GM19455 (cell line): Measurements from ENCODE around the gene DENND6A.
"Not testable (repeated sequence)": the region's sequence is repeated elsewhere in the genome, so short reads cannot be mapped to it uniquely, and the experiment has no call there.

Source experiments
- ATAC-seq: cut with Tn5 transposase; IDR thresholded peaks from one replicate; pipeline ENCODE4 v1.9.1; 2021; ENCODE audit not compliant: unreplicated experiment

DENND6A gene

DNA sequence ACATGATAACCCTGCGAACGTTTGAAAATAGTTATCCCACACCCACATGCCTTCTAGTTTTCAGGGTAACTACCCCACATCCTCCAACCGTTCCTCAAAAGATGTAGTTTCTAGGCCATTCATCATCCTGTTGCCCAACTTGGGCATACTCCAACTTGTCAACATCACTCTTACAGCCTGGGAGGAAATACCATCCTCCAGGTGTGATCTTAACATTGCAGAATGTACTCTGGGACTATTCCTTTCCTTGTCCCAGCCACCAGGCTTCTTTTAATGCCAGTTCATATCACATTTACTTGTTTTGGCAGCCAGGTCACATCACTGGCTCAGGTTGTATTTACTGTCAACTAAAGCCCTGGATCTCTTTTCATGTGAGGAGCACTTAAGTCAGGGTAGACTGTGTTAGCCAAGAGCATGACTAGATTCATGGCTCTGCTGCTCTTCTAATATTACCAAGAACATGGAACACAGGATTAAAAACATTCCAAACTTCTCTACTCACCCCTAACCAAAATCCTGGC, 4.0 kb upstream of the DENND6A start:
- no peak for ATAC-seq

DNA sequence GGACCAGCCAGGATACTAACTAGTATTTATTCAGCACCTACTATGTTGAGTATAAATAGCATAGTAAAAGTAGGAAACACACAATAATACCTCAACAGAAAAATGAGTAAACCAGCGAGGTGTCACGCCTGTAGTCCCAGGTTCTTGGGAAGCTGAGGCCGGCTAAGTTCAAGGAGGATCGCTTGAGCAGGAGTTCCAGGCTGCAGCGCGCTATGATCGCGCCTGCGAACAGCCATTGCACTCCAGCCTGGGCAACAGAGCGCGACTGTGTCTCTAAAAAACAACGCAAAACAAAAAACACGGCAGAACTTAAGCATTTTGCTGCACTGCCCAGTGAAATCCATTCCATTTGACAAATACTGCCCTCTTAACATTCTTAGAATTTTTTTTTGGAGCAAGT, 1.3 kb upstream of the DENND6A start:
- no peak for ATAC-seq

DNA sequence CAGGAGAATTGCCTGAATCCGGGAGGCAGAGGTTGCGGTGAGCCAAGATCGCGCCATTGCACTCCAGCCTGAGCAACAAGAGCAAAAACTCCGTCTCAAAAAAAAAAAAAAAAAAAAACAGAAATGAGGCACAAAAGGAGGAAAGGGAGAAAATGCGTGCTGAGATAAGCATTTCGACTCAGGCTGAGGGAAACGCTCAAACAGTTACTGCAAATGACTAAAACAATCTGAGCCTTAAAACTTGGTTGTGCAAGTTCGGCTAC, 813 bp downstream of the DENND6A start:
- ATAC-seq: not testable (repeated sequence)

DNA sequence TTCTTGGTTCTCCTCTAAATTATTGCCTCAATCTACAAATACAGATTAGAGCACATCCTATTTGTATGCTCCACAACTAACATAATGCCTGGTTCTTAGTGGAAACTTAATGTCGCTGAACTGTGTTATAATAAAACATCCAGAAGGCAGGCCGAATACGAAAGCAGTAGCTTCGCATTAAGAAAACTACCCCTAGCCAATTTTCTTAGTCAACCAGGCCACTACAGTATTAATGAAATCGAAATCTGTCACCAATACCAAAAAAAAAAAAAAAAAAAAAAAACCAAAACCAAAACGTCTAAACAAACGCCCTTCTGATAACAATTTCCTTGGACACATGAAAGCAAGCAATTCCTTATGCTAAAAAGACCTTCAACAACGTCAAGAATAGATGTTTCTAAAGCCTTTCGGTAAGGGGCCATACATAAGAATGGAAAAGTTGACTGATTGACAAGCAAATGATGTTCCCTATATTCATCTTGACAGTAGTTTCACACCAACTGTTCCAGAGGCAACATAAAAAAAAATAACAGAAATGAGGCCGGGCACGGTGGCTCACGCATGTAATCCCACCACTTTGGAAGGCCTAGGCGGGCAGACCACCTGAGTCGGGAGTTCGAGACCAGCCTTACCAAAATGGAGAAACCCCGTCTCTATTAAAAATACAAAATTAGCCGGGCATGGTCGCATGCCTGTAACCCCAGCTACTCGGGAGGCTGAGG, 1.3 kb downstream of the DENND6A start:
- no peak for ATAC-seq

DNA sequence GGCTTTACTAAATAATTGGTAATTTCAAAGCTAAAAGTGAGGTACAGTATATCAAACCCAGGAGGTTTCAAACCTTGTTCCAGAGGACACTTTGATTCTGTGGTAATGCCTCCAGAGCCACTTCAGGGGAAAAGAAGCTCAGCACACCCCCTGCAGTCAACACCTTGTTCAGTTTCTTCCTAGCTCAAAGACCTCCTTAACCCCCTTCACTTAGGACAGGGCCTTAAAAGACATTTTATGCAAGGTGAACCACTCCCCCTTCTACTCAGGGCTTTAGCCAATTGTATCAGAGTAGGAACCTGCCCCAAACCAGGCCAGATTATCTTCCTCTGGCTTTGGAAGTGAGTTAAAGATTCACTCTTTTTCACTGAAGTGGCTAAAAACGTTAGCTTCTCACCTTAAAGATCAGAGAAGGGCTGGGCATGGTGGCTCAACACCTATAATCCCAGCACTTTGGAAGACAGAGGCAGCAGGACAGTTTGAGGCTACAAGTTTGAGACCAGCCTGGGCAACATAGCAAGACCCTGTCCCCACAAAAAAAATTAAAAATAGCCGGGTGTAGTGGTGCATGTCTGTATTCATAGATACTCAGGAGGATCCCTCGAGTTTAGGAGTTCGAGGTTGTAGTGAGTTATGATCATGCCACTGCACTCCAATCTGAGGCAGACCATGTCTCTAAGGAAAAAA, 3.4 kb downstream of the DENND6A start:
- ATAC-seq: no peak

DNA sequence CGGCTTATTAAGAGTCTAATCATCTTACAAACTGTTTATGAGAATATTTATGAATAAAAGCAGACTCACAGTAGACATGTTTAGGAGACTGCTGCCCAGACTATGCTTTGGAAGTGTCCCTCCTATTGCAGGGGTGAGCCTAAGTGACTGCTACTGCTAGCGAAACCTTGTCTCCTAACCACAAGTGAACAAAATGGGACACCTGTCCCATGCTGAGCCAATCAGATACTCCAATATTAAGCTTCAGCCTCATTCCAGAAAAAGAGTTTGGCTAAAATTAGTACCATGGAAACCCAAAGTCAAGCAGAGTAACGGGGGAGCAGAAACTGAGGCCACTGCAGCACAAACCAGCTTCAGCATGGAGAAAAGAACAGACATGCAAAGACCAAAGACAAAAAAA, 4.6 kb downstream of the DENND6A start:
- ATAC-seq: no peak

DNA sequence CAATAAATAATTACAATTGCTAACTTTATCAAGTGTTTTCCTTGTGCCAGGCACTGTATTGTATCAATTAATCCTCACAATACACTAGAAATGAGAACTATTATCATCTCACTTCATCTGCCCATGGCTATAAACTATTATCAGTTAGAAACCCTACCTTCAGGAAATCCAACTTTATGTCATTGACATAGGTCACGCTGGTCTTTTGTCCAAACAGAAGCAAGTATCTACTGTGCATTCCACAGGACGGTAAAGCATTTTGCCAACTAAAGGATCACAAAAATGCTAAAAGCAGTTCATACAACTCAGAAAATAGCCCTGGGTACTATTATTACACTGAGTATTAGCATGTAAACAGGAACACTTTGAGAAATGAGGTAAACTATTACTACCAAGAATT, 9.6 kb downstream of the DENND6A start:
- ATAC-seq: no peak

DNA sequence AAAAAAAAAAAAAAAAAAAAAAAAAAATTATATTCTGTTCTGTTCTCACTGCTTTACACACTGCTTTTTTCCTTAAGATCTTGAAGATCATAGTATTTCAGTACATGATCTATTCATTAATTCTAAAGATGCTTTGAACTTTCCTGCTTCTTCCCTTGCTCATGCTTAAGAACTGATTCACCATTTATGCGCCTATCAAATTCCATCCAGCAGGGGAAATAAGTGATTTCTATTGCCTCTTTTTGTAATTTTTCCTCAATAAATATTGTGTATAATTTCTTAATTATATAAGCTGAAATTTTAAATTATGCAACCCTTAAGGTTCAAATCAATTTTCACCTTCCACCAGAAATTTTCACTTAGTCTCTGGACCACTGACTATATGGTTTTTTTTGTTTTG, 10.6 kb downstream of the DENND6A start:
- ATAC-seq: no peak

DNA sequence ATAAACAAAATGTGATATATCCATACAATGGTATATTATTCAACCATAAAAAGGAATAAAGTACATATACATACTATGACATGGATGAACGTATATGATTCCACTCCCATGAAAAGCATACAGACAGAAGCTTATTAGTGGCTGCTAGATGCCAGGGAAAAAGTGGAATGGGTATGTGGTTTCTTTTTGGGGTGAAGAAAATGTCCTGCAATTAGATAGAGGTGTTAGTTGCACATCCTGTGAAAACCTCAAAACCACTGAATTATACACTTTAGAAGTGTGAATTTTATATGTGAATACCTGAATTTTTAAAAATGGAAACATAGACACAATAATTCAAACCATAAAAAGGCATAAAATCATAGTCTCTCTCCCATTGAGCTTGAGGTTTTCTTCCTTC, 11.2 kb downstream of the DENND6A start:
- no peak for ATAC-seq

DNA sequence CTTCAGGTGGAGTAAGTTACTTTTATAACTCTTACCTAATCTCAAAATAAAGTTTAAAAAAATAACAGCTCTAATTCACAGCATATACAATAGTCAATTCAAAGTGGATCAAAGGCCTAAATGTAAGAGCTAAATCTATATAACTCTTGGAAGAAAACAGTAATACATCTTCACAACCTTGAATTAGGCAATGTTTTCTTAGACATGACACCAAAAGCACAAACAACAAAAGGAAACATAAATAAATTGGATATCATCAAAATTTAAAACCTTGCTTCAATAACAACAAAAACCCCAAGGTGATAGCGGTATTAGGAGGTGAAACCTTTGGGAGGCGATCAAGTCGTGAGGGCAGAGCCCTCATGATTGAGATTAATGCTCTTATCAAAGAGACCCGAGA, 12.8 kb downstream of the DENND6A start:
- no peak for ATAC-seq

DNA sequence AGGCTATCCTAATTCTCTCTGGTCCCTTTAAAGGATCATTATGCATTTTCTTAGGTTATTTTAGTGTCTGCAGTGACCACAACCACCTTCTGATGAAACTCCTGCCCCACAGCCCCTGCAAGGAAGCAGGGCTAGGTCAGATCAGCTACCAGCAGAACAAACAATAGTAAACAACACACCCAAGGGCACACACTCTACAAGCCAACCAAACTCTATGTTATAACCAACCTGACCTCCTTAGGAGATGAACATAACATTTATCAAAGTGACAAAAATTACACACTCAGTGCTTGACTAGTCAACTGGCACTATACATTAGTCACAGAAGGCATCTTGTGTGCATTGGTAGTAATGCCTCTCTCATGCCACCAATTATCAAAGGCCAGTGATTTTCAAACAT, 17.3 kb downstream of the DENND6A start:
- no peak for ATAC-seq

DNA sequence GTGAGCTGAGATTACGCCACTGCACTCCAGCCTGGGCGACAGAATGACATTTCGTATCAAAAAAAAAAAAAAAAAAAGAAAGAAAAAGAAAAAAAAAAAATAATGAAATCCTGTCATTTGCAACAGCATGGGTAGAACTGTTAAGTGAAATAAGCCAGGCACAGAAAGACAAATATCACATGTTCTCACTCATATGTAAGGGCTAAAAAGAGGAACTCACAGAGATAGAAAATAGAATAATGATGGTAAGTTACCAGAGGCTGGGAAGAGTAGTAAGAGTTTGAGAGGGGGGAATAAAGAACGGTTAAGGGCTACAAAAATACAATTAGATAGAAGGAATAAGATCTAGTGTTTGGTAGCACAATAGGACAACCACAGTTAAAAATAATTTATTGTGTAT, 19.7 kb downstream of the DENND6A start:
- no peak for ATAC-seq

DNA sequence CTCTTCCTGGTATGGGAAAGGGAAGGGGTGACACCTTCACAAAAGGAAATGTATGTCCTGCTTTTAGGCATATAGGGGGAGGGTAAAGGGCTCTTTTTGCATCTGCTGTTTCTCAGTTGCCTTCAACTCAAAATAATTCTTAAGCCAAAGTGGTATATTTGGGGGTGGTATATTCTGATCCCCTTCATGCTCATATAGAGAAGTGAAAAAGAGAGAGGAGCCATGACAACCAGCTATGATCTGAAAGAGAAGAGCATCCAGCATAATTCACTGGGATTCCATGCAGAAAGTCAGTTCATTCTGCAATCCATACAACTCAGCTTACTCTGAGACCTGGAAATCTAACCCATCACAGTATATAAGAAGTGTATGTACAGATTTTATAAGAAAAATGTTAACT, 22.3 kb downstream of the DENND6A start:
- ATAC-seq: no peak

DNA sequence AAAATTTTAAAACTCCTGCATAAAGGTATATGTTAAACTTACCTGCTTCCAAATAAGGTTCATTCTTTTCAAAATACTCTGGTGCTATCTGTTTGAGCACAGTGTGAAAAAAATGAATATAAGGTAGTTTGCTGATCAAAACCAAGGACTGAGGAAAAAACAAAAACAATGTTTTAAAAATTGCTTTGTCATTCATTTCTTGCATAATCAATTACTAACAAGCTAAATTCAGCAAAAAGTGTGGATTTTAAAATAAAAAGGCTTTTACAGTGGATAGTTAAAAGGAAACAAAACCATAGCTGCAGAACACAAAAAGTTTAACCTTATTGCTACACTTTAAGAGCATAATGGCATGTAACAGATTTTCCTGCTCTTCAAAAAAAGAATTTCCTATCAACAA, 31.5 kb downstream of the DENND6A start:
- no peak for ATAC-seq

DNA sequence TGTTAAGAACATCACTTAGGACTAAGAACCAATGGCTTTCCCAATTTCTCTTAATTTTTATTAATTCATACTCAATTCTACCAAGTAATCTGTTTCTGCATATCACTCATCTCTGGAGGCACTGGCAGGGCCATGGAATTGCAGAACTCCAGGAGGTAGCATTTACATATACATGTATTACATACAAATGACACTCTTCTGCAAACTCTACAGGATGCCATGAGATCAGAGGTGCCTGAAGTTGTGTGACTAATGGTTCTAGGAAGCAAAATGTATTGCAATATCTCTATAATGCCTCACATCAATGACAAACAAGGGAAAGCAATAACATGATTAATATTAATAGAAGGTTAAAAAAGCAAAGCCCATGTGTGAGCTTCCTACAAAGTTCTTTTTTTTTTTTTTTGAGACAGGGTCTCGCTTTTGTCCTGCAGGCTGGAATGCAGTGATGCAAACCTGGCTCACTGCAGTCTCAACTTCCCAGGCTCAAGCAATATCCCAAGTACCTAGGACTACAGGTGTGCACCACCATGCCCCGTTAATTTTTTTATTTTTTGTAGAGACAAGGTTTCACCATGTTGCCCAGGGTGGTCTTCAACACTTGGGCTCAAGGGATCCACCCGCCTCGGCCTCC, 33.0 kb downstream of the DENND6A start:
- no peak for ATAC-seq

DNA sequence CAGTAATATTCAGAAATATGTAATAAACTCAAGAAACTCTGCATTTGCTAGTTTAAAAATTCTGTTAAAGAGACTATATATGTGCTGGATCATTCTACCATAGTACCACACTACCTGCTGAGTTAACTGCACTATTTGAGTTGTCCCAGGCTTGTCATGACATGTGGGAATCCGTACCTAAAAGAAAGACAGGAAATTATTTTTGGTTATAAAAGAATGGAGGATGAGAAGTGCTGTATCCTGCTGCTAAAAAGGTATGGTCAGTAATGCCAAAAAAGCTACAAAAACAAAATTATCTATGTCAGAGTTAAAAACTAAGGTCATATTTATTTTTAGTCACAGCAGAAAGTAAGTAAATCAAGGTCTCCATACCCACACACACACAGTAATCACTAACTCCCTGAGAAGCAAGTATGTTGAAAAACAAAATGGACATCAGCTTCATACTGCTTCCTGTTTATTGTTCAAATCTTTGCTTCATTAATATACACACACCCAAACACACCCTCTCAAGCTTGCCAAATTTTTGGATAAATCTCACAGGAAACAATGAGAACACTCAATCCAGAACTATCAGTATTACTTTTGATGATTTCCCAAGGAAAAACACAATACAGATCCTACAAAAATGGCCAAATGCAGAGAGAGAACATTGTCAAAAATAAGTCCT, 33.7 kb downstream of the DENND6A start:
- no peak for ATAC-seq

DNA sequence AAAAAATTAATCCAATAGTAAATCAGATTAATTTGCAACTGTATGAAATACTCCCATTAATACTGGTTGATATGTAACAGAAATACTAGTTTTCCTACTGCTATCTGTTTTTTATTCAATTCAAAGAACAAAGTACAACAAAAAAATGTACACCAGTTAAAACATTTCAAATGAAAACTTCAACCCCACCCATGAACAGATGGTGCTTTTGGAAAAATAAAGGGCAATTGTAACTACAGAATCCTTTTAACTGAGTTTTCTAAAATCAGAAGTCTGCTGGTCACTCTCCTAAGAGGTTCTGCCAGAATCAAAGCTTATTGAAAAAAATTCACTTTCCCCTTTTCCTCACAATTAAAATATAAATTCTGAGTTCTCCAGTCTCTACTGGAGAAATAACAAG, 34.3 kb downstream of the DENND6A start:
- ATAC-seq: no peak

DNA sequence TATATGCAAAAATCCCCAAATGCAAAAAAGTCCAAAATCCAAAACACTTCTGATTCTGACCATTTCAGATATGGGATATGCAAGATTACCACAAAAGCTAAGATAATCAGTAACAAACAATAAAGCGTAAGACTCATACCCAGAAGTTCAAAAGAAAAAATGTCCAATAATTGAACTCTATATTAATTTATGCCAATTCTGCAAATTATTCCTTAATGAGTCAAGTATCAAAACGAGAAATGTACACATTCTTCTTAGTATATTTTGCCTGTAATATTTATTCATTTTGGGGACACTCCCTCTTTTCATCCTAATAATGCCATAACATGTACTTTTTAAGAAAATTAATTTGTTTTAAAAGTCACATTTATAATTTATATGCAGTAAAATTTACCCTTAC, 37.1 kb downstream of the DENND6A start:
- ATAC-seq: no peak

DNA sequence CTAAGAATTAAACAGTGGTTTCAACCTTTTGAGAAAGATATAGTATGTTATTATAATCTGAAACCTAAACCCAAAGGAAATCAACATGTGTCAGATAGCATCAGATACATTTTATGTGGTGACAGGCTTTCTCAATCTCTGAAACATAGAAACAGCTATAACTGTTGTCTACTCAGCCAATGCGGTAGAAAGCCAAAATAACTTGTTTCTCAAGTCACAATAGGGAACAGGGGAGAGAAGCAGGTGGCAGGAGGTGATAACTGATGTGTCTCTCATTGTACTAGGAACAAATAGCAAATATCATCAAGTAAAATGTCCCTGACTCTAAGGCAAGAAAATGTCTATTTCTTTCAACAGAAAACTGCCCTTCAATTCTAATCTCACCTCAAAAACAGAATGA, 38.6 kb downstream of the DENND6A start:
- ATAC-seq: no peak

DNA sequence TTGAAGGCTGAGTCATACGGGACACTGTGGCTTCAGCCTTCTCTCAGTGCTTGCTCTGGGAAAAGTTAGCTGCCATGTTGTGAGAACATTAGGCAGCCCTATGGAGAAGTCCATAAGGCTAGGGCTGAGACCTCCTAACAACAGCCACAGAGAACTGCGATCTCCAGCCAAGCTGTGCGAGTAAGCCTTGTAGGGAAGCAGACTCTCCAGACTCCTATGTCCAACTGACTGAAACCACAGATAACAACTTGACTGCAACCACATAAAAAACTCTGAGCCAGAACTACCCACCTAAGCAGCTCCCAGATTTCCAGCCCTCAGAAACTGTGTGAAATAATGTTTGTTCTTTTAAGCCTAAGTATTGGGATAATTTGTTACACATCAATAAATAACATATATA, 40.7 kb downstream of the DENND6A start:
- no peak for ATAC-seq

DNA sequence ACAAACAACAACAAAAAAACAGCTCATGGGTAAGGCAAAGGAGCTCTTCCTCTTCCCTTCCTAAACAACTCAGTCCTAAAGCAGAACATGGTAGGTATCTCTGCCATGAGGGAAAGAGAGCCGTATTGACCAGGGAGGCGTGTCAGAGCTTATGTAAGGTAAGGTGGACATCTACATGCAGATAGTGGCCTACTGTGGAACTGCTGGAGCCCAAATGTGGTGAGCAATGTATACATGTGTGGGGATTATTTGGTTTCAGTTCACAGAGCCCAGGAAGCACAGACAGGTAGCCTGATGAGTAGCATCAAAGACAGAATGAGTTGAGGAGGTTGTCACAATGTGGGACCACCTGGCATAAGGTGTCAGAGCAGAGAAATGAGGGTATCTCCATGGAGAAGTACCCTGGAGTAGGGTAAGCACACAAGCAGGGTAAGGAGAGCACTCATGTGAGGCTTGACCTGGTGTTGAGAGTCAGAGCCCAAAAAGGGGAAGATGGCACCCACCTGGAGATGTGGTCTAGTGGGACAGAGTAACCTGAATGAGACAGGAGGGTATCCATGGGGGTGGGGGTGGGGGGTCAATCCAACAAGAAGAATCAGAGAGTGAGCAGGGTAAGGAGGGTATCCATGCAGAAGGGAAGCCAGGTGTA, 45.5 kb downstream of the DENND6A start:
- ATAC-seq: no peak
